Measurements from ENCODE around the gene CISD3. TPM values are rescaled to one million over a fixed set of nuclear protein-coding genes. Genes with fewer than 3 reads are reported as not detected.

The CISD3 gene
- total and polyA plus RNA-seq, 2 of the 8 experiments (the other 6 are each of a cell fraction or from before 2014, with no cell fraction given) = 9.4 to 11.1 TPM

GRCh38 chr17:38749223-38750043, 19.3 kb downstream of the CISD3 start (continued):
- TF ChIP-seq POU5F1 (IDR thresholded peaks at IDR 0.05; ENCODE audit: low read depth, low read length) (no peak), TCF12 (IDR thresholded peaks at IDR 0.05; ENCODE audit: low read depth, low read length) (no peak), BACH1 (IDR thresholded peaks at IDR 0.05; ENCODE audit: low read length) (no peak), SRF (IDR thresholded peaks at IDR 0.05; ENCODE audit: low read depth, low read length) (no peak), RFX5 (IDR thresholded peaks at IDR 0.05; ENCODE audit: borderline replicate concordance, low read depth, low read length) (no peak), POLR2AphosphoS5 (IDR thresholded peaks at IDR 0.05; ENCODE audit: low read depth, low read length) (peak; percentile 21; the same call in 1 of the 2 replicates), E2F6 (IDR thresholded peaks at IDR 0.05) (peak; percentile 96), CHD1 (IDR thresholded peaks at IDR 0.05; ENCODE audit: low read depth, low read length) (no peak), MAX (IDR thresholded peaks at IDR 0.05) (peak; percentile 71), EGR1 (IDR thresholded peaks at IDR 0.05; ENCODE audit: borderline replicate concordance, low read depth, low read length) (peak; percentile 74; the same call in 1 of the 2 replicates), ASH2L (IDR thresholded peaks at IDR 0.05; ENCODE audit: low read length) (no peak), CTBP2 (IDR thresholded peaks at IDR 0.05; ENCODE audit: borderline replicate concordance, insufficient read depth, insufficient read length, low read length) (no peak), MAFK (IDR thresholded peaks at IDR 0.05; ENCODE audit: low read depth, low read length) (no peak), BCL11A (IDR thresholded peaks at IDR 0.05; ENCODE audit: low read depth in 2 of 2, low read length in 2 of 2) (no peak), TAF1 (IDR thresholded peaks at IDR 0.05; ENCODE audit: low read depth, low read length) (peak; percentile 77)

Data from H1 (cell line).